HG03139 (cell line): ENCODE measurements around the gene KCNMA1.

Source experiments
- ATAC-seq: cut with Tn5 transposase; IDR thresholded peaks from one replicate; pipeline ENCODE4 v1.9.1; 2021; ENCODE audit not compliant: unreplicated experiment

KCNMA1 gene

GRCh38 chr10:77493851-77494261 lies 143.8 kb downstream of the KCNMA1 start:
- no peak for ATAC-seq

GRCh38 chr10:77493239-77493806 lies 144.3 kb downstream of the KCNMA1 start:
- no peak for ATAC-seq

- ATAC-seq, result no peak
Observed at GRCh38 chr10:77492368-77492994, 145.1 kb downstream of the KCNMA1 start.

GRCh38 chr10:77490534-77491314 lies 146.9 kb downstream of the KCNMA1 start:
- ATAC-seq, result no peak

GRCh38 chr10:77486517-77486916 lies 151.1 kb downstream of the KCNMA1 start:
- ATAC-seq, result no peak

GRCh38 chr10:77485847-77486246 lies 151.8 kb downstream of the KCNMA1 start:
- ATAC-seq, result no peak

- ATAC-seq, result no peak
Observed at GRCh38 chr10:77482072-77482471, 155.5 kb downstream of the KCNMA1 start.

GRCh38 chr10:77479586-77479985 lies 158.0 kb downstream of the KCNMA1 start:
- ATAC-seq, result no peak

- no peak for ATAC-seq
Observed at GRCh38 chr10:77478962-77479359, 158.6 kb downstream of the KCNMA1 start.

GRCh38 chr10:77478247-77478961 lies 159.2 kb downstream of the KCNMA1 start:
- no peak for ATAC-seq

- no peak for ATAC-seq
Observed at GRCh38 chr10:77475522-77475921, 162.1 kb downstream of the KCNMA1 start.

GRCh38 chr10:77474939-77475338 lies 162.7 kb downstream of the KCNMA1 start:
- ATAC-seq, result no peak

- no peak for ATAC-seq
Observed at GRCh38 chr10:77474386-77474785, 163.2 kb downstream of the KCNMA1 start.

- ATAC-seq, result no peak
Observed at GRCh38 chr10:77472146-77472545, 165.5 kb downstream of the KCNMA1 start.

- no peak for ATAC-seq
Observed at GRCh38 chr10:77471069-77471536, 166.5 kb downstream of the KCNMA1 start.

- ATAC-seq, result no peak
Observed at GRCh38 chr10:77467422-77467963, 170.1 kb downstream of the KCNMA1 start.

GRCh38 chr10:77463967-77464745 lies 173.5 kb downstream of the KCNMA1 start:
- no peak for ATAC-seq

GRCh38 chr10:77463499-77463898 lies 174.1 kb downstream of the KCNMA1 start:
- no peak for ATAC-seq

- no peak for ATAC-seq
Observed at GRCh38 chr10:77461636-77462296, 175.8 kb downstream of the KCNMA1 start.

- no peak for ATAC-seq
Observed at GRCh38 chr10:77459905-77460304, 177.7 kb downstream of the KCNMA1 start.
